HG02973 (cell line): Measurements from ENCODE around the gene GPR78.

Source experiments
- ATAC-seq: cut with Tn5 transposase; IDR thresholded peaks from one replicate; pipeline ENCODE4 v1.9.1; 2021; ENCODE audit warnings: moderate library complexity; ENCODE audit not compliant: unreplicated experiment

GPR78 gene, protein sequence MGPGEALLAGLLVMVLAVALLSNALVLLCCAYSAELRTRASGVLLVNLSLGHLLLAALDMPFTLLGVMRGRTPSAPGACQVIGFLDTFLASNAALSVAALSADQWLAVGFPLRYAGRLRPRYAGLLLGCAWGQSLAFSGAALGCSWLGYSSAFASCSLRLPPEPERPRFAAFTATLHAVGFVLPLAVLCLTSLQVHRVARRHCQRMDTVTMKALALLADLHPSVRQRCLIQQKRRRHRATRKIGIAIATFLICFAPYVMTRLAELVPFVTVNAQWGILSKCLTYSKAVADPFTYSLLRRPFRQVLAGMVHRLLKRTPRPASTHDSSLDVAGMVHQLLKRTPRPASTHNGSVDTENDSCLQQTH

GRCh38 chr4:8580321-8581093 lies at the start of gene GPR78:
TSS of gene GPR78 (plus strand) at chr4:8580392. CDS start at chr4:8580983, 591 bp downstream.
- no peak for ATAC-seq

GRCh38 chr4:8532245-8532781 lies 47.9 kb upstream of the GPR78 start:
- no peak for ATAC-seq

GRCh38 chr4:8533274-8533865 lies 46.8 kb upstream of the GPR78 start:
- no peak for ATAC-seq

DNA sequence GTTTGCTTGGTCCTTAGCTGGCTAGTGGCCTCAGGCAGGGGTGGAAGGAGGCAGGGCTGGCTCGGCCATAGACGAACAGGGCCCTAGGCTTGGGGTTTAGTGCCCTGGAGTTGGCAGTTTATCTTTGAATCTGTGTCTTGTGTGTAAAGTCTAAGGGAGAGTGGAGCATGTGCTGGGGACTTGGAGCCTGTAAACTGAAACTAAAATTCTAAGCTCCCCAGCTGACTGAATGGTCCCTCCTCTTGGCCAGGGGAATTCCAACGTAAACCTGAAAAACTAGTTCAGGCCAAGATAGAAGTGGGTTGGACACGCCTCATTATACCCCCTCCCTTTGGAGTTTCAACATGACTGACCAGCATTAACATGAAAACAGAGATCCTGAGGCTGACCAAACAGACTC lies 46.1 kb upstream of the GPR78 start:
- peak; percentile 81 for ATAC-seq

- no peak for ATAC-seq
Measured at GRCh38 chr4:8534611-8535010, 45.6 kb upstream of the GPR78 start.

DNA sequence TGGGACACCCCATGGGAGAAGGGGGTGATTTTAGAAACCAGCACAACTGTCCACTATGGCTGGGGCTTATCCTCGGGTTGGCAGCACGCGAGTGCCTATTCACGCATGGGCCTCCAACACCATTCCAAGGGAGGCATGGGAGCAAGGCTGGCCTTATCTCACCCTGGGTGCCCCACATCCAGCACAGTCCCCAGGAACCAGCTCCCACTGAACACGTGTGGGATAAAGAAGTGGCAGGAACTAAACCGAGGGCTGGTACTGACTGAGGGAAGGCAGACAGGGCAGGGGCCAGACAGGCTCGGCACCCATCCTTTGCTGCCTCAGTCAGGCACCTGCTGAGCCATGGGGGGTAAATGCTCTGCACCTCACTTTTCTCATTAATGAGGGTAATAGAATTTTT lies 43.7 kb upstream of the GPR78 start:
- ATAC-seq = no peak

DNA sequence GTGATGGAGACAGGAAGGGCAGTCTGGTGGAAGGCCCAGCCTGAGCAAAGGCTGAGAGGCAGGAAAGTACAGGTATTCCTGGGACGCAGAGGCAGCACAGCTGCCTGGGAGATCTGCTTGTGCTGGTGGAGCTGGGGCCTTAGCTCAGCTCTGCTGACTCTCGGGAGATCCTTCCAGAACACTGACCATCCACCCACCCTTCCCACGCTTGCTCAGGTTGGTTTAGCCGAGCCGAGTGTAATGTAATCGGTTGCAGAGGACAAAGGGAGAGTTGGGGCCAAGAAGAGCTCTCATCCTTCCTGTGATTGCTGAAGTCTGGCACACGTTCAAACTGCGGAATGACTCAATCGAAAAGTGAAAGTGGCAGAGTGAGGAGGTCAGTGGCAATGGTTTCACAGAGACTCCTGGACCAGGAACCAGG lies 43.1 kb upstream of the GPR78 start:
- ATAC-seq = no peak

GRCh38 chr4:8538076-8538702 lies 42.0 kb upstream of the GPR78 start:
- no peak for ATAC-seq

DNA sequence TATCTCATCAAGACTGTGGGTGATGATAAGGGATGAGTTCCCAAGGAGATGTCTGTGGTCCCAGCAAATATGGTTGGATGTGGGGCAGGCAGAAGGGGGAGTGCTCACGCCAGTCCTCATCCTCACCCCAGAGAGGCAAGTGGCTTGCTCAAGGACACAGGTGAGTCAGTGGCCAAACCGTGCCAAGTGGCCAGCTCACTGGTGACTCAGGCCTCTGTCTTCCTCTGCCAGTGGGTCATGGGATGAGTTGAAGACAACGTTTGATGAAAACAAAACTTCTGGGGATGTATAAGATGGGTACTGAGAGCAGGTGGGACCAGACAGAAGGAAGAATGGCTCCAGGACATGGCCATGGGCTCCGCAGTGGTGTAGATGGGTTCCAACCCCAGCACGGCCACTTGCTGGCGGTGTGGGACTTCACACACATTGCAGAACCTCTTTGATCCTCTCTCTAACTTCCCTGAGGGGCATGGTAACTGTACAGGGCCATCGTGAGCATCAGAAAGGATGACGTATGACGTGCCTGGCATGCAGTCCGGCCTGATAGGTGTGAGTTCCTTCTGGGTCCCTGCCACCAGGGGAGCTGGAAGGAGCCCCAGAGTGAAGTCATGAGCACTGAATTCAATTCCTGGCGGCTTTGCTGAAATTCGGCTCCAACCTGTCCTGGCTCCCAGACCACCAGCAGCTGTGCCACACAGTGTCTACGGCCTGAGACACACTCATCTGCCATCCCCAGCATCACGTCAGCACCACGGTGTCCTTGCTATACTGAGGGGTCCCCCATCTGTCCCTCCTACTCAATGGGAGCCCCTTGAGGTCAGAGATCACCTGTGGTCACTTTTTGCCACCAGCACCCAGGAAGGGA lies 41.3 kb upstream of the GPR78 start:
- ATAC-seq = no peak

DNA sequence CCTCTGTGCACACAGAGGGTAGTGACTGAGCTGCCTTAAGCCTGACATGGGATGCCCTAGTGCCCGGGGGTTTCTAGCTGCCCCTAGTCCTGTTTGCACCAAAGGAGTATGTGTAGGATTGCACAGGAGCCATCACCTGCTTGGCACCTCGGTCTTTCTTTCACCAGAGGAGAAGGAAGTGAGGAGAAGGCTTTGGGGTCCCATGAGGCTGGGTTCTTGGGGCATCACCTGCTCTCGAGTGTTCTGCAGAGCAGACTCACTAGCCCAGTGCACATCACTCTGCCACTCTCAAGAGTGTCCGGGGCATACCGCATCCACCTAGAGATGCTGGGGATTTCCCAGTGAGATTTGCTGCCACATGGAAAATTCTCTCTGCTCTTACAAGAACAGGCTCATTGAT lies 40.5 kb upstream of the GPR78 start:
- no peak for ATAC-seq

DNA sequence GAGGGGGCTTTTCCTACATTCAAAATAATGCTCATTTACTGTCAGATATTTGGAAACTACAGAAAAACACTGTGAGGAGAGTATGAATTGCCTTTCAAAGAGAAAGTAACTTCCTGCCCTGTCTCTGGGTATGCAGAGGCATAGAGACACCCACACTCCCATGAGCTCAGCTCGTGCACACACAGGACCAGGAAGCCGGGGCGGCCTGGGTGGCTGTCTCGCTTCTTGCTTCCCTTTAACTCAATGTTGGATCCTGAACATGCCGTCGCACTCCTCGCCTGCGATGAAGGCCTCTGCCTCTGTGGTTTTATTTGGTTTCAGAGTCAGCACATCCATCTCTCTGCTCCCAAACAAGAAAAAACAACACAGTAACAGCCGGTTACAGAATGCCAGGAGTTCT lies 40.1 kb upstream of the GPR78 start:
- no peak for ATAC-seq

DNA sequence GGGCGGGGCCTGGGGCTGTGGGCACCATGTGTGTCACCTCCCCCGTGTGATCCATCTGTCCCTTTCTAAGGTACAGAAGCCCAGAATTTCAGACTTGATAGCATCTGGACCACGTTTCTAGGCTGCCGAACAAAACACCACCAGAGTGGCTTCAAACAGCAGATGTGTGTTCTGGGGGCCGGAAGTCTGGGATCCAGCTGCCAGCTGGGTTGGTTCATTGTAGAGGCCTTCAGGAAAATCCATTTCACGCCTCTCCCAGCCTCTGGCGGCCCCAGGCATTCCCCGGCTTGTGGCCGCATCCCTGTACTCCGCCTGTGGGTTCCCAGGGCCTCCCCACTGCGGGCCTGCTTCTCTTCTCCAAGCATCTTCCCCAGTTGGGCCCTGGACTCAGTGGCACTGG lies 39.6 kb upstream of the GPR78 start:
- ATAC-seq = no peak

DNA sequence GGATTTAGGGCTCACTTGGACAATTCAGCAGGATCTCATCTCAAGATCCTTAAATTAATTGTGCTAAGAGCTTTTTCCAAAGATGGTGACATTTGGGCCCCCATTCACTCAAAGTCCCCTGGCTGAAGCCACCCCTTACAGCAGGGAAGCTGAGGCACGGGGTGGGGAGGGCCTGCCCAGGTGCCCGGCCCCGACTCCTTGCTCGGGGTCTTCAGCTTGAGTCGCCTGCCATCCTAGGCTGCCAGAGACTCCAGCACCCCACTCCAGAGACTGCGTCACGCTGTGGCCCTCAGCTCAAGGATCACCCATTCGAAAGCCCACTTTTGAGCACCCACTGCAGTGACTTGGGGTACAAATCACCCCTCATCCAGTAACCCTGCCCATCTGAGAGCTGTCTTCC lies 39.2 kb upstream of the GPR78 start:
- no peak for ATAC-seq

GRCh38 chr4:8541981-8542715 lies 38.0 kb upstream of the GPR78 start:
- ATAC-seq = no peak

DNA sequence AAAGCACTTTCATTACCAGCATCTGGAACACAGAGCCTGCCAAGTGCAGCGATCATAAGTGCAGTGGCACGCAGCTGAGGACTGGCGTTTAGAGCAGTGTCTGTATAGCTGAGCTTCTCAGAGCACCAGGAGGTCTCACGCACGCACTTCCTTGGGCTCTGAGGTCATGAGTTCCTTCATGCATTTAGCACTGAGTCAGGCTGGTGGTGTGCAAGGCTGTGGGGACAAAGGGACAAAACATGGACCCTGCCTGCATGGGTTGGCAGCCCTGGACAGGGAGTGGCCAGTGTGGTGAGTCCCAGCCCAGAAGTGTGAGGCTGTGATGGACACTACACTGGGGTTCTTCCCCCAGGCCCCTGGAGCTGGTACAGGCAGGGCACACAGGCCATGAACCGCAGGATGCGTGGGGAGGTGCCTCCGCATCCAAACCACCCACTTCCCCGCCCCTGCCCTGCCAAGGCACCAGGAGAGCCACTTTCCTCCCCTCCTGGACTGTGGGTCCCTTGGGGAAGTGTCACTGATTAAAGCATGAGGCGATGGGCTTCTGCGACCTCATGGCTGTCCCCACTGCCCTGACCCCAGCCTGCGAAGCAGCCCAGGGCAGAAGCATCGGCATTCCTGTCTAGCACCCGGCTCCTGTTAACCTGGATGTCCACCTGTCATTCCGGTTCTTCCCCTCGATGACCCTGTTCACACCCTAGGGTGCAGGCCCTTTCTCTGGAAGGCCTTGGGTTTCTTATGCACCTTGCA lies 37.2 kb upstream of the GPR78 start:
- ATAC-seq = no peak

- no peak for ATAC-seq
Measured at GRCh38 chr4:8543623-8544022, 36.6 kb upstream of the GPR78 start.

GRCh38 chr4:8544282-8544681 lies 35.9 kb upstream of the GPR78 start:
- ATAC-seq = no peak

DNA sequence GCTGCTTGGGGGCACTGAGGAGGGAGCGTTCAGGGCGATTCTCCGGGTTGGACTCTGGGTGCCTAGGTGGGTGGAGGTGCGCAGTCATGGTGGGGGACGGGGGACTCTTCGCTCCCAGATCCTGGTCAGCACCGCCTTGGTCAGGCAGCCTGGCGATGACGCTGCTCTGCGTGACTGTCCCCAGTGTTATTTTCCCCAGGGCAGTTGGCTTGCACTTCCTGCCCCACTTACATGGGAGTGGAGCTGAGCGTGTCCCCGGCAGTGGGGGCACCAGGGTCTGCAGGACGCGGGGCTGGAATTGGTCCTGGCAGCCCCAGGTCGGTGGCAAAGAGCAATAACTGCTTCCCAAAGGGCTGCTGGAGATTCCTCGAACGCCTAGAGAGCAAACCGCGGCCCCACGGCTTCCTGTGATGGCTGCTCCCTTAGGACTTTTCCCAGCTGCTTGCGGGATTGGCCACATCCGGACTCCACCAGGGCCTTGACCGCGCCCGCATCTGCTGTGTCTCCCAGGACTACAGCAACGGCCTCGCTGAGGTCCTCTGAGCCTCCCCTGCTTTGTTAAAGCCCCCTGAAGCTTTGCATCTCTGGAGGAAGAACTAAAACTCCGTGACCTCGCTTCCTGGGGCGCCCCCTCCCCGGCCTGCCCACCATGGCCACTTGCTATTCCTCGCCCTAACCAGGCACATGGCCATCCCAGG lies 35.3 kb upstream of the GPR78 start:
- no peak for ATAC-seq
